Activated naive CD4-positive, alpha-beta T cell treated with anti-CD3 and anti-CD28 coated beads, Interleukin-2, amount 50 U/mL, for 24 hours (primary cell): ENCODE measurements around the gene GPN2.
A peak's percentile ranks its signal among the peaks of the same experiment; 100 is the strongest.
"Not testable (repeated sequence)": the region's sequence is repeated elsewhere in the genome, so short reads cannot be mapped to it uniquely, and the experiment has no call there.

Experiments
- H3K27ac Mint-ChIP-seq: one replicate; pipeline ENCODE4 v1.8.0; 2021; ENCODE audit warnings: mild to moderate bottlenecking, mixed read lengths
- H3K27me3 Mint-ChIP-seq: one replicate; pipeline ENCODE4 v1.8.0; 2021; ENCODE audit warnings: mixed read lengths
- H3K36me3 Mint-ChIP-seq: one replicate; pipeline ENCODE4 v1.8.0; 2021; ENCODE audit warnings: mixed read lengths
- H3K4me1 Mint-ChIP-seq: one replicate; pipeline ENCODE4 v1.8.0; 2021; ENCODE audit warnings: mixed read lengths
- H3K4me3 Mint-ChIP-seq: one replicate; pipeline ENCODE4 v1.8.0; 2021; ENCODE audit warnings: mild to moderate bottlenecking, mixed read lengths
- H3K9me3 Mint-ChIP-seq: one replicate; pipeline ENCODE4 v1.8.0; 2021; ENCODE audit warnings: mixed read lengths

GPN2 gene

DNA sequence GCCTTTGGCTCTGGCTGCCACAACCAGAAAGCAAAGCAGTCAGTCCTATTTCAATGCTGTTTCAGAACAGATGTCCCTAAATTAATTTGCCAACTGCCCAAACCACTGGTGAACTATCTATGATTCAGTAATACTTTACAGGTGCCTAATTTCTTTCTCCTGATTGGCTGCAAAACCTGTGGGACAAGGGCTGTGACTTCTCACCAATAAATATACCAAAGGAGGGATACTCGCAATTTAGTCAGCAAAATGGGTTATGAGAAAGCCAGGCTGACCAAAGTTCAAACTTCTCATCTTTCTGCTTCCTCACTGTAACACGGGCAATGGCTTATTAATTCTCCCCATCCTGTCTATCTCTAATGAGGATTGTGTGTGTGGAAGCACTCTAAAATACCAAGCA, 12.8 kb downstream of the GPN2 start:
- H3K27ac Mint-ChIP-seq = no peak overlapping the region
- H3K4me3 Mint-ChIP-seq = no peak overlapping the region
- H3K9me3 Mint-ChIP-seq = no peaks in the 10 kb centered on the region
- peaks cover 2% of the 10 kb centered on the region for H3K36me3 Mint-ChIP-seq
- no peaks in the 10 kb centered on the region for H3K27me3 Mint-ChIP-seq
- no peaks in the 10 kb centered on the region for H3K4me1 Mint-ChIP-seq

DNA sequence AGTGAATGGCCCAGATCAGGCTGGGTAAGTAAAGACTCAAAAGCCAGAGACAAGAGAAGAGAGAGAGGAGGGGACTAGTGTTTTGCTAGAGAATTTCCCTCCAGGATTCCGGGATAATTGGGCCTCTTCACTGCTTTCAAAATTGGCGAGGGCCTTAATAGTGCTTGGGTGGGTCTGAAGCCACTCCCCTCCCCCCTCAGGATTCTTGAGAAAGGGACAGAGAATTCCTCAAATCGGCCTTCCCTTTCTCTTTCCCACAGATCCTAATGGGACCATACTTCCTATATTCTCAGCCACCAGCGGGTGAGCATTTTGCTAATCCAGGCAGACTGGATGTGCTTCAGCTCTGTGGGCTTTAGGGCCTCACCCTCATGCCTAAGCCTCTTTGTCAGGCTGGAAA, 15.2 kb downstream of the GPN2 start:
- H3K9me3 Mint-ChIP-seq = no peaks in the 10 kb centered on the region
- H3K4me3 Mint-ChIP-seq = no peak overlapping the region
- H3K36me3 Mint-ChIP-seq = peaks cover 2% of the 10 kb centered on the region
- no peak overlapping the region for H3K27ac Mint-ChIP-seq
- no peaks in the 10 kb centered on the region for H3K4me1 Mint-ChIP-seq
- no peaks in the 10 kb centered on the region for H3K27me3 Mint-ChIP-seq

DNA sequence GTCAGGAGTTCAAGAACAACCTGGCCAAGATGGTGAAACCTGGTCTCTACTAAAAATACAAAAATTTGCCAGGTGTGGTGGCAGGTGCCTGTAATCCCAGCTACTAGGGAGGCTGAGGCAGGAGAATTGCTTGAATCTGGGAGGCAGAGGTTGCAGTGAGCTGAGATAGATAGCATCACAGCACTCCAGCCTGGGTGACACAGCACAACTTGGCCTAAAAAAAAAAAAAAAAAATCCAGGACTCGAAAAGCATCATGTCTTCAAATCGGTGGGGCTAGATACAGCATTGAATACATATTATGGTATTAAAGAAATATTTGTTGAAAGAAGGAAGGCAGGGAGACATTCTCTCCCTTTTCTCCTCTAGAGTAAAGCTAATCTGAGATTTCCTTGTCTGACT, 17.0 kb downstream of the GPN2 start:
- H3K4me1 Mint-ChIP-seq, H3K4me3 Mint-ChIP-seq, H3K27ac Mint-ChIP-seq, H3K27me3 Mint-ChIP-seq, H3K36me3 Mint-ChIP-seq, H3K9me3 Mint-ChIP-seq: not testable (repeated sequence)

DNA sequence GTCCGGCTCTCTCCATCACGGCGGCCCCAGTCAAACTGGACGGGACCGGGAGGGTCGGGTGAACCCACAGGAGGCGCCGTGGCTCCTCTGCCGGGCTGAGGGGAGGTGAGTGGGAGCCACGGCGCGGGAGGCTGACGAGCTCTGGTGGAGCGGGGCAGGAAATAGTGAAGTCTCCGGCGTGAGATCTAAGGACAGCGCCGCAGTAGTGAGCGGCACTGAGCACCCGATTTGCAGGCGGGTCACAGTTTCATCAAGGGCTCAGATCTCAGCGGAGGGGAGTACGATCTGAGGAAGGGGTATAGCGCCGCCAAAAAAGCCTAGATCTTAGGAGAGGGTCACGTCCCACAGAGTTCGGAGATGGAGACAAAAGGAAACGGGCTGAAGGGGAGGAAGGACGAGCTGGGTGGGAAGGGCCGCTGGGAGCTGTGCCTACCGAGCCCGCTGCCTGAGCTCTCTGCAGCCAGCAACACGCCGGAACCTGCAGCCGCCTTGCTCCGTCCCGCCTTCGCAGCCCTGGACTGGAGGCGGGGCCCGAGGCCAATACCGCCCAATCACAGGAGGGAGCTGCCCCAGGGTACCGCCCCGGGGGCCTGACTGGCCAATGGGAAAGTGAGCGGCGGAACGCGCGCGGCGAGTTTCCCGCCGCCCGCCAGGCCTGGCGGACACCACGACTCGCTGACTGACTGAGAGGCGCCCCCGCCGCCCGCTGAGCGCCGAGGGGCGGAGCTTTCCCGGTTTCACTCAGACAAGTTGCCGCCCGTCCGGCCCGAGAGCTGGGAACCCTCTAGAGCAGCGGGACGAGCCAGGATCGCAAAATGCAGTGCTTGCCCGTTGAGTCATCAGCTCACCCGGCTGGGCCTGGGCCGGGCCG, 25.2 kb downstream of the GPN2 start:
- no peaks in the 10 kb centered on the region for H3K27me3 Mint-ChIP-seq
- peaks cover 27% of the 10 kb centered on the region for H3K4me1 Mint-ChIP-seq
- no peaks in the 10 kb centered on the region for H3K36me3 Mint-ChIP-seq
- peak overlapping the region; percentile 46 for H3K27ac Mint-ChIP-seq
- peak overlapping the region; percentile 90 for H3K4me3 Mint-ChIP-seq
- no peaks in the 10 kb centered on the region for H3K9me3 Mint-ChIP-seq

DNA sequence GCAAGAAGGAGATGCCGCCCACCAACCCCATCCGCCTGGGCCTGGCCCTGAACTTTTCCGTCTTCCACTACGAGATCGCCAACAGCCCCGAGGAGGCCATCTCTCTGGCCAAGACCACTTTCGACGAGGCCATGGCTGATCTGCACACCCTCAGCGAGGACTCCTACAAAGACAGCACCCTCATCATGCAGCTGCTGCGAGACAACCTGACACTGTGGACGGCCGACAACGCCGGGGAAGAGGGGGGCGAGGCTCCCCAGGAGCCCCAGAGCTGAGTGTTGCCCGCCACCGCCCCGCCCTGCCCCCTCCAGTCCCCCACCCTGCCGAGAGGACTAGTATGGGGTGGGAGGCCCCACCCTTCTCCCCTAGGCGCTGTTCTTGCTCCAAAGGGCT, 26.4 kb downstream of the GPN2 start:
- no peaks in the 10 kb centered on the region for H3K27me3 Mint-ChIP-seq
- H3K4me1 Mint-ChIP-seq = peaks cover 27% of the 10 kb centered on the region
- H3K36me3 Mint-ChIP-seq = no peaks in the 10 kb centered on the region
- no peak overlapping the region for H3K4me3 Mint-ChIP-seq
- no peak overlapping the region for H3K27ac Mint-ChIP-seq
- H3K9me3 Mint-ChIP-seq = no peaks in the 10 kb centered on the region

DNA sequence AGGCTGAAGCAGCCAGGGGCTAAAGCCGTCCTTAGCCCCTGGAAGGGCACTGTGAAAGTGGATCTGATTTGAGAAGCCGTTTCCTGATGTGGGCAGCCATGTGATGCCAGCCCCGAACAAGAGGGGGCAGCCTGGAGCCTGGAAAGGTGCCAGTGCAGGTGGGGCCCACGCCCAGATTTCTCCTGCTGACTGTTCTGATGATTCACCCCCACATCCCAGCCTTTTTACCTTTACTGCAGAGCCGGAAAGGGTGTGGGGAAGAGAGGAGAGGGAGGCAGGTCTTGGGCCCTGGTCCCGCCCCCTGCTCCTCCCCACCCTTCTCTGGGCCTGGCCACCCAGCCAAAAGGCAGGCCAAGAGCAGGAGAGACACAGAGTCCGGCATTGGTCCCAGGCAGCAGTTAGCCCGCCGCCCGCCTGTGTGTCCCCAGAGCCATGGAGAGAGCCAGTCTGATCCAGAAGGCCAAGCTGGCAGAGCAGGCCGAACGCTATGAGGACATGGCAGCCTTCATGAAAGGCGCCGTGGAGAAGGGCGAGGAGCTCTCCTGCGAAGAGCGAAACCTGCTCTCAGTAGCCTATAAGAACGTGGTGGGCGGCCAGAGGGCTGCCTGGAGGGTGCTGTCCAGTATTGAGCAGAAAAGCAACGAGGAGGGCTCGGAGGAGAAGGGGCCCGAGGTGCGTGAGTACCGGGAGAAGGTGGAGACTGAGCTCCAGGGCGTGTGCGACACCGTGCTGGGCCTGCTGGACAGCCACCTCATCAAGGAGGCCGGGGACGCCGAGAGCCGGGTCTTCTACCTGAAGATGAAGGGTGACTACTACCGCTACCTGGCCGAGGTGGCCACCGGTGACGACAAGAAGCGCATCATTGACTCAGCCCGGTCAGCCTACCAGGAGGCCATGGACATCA, 27.1 kb downstream of the GPN2 start, which contains the start of gene SFN:
Gene SFN (plus strand): TSS at position 369 of the 904 bp plus-strand sequence. CDS start 64 bp downstream, at position 433.
- peak within 1 kb of the TSS; percentile 61 for H3K4me3 Mint-ChIP-seq
- H3K27me3 Mint-ChIP-seq = no peaks in the 10 kb centered on the region
- H3K27ac Mint-ChIP-seq = no peak within 1 kb of the TSS
- H3K36me3 Mint-ChIP-seq = no peaks in the 10 kb centered on the region
- no peaks in the 10 kb centered on the region for H3K9me3 Mint-ChIP-seq
- peaks cover 27% of the 10 kb centered on the region for H3K4me1 Mint-ChIP-seq

DNA sequence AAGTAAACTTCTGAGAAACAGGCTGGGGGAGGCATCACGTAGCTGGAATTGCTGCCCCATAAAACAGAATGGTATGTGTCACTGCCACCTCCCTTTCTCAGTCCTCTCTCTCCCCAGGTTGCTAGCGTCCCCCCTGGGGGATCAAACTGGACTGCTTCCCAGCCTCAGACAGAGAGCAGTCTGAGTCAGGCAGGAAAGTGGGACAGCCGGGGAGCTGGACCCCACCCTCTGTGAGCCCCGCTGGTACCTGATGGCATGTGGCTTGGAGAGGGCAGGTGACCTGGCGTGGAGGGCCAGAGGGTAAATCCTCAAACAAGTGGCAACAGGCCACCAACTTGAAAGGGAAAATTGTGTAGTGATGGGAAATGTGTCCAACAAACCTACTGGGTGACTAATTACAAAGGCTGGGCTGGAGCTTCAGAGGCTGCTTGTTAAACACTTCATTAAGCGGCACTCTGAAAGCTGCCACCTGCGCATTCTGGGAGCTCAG, 28.1 kb downstream of the GPN2 start:
- H3K4me3 Mint-ChIP-seq = peak overlapping the region; percentile 16
- no peaks in the 10 kb centered on the region for H3K9me3 Mint-ChIP-seq
- H3K36me3 Mint-ChIP-seq = peaks cover 1% of the 10 kb centered on the region
- H3K27me3 Mint-ChIP-seq = no peaks in the 10 kb centered on the region
- H3K27ac Mint-ChIP-seq = no peak overlapping the region
- peaks cover 27% of the 10 kb centered on the region for H3K4me1 Mint-ChIP-seq

DNA sequence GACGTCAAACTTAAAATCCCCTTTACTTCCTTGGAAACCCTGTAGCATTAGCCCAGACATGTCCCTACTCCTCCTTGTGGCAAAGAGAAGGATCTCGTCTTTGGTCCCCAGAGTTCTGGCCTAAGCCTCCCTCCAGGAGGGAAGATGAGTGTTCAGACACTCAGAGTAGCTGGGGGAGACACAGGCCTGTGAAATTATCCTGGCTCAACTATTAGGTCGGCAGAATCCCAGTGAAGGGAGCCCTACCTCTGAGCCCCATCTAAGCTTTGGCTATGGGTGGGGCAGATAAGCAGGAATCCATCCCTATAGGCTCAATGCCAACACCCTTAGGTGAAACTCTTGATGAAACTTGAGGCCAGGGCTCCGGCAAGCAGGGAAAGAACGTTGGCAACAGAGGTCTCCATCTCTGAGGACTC, 28.8 kb downstream of the GPN2 start:
- Mint-ChIP-seq H3K4me1 (peaks cover 27% of the 10 kb centered on the region), H3K27ac (no peak overlapping the region), H3K36me3 (peaks cover 1% of the 10 kb centered on the region), H3K4me3 (no peak overlapping the region), H3K9me3 (no peaks in the 10 kb centered on the region), H3K27me3 (no peaks in the 10 kb centered on the region)

DNA sequence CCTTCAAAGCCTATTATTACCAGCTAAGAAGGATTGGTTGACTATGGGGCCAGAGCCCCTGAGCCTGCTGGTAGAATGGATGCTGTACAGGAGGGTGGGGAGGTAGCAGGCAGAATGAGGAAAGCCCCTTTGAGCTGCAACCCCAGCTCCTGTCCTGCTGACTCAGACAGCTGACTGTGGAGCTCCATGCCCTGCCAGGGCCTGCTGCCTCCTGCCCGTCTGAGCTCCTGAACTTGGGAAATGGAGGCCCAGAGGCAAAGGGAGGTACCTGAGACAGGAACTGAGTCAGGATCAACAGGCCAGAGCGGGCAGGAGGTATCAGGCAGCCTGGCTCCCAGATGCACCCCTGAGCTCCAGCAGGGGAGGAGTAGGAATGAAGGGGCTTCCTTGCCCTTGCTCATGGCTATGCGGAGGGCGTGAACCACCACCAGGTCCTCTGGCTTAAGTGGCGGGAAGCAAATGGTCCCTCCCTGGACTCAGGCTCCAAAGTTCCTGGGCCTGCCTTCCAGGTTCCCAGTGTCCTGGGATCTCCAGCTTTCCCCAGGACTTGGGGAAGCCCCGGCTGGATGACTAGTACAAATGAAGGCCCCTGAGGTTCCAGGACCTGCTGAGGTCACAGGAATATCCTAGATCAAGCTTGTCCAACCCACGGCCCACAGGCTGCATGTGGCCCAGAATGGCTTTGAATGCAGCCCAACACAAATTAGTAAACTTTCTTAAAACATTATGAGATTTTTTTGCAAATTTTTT, 31.0 kb downstream of the GPN2 start:
- H3K36me3 Mint-ChIP-seq = peaks cover 3% of the 10 kb centered on the region
- peaks cover 20% of the 10 kb centered on the region for H3K4me1 Mint-ChIP-seq
- H3K9me3 Mint-ChIP-seq = no peaks in the 10 kb centered on the region
- no peaks in the 10 kb centered on the region for H3K27me3 Mint-ChIP-seq
- H3K4me3 Mint-ChIP-seq = no peak overlapping the region
- no peak overlapping the region for H3K27ac Mint-ChIP-seq

DNA sequence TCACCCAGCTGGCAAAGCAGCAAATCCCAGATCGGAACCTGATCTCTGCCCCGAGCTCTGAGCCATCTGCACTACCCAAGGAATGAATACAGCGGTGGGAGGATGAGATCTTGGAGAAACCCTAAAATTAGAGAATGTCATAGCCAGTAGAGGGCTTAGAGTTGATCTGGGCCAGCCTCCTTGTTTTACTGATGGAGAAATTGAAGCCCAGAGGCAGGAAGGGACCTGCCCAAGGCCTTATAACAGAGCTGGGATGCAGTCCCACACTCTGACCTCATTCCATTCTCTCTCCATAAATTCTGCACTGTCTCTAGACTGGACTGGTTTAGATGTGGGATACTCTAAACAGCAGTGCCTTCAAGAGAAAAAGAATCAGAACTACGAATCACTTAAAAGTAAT, 31.9 kb downstream of the GPN2 start:
- Mint-ChIP-seq H3K36me3 (peaks cover 3% of the 10 kb centered on the region), H3K27me3 (no peaks in the 10 kb centered on the region), H3K4me3 (no peak overlapping the region), H3K4me1 (peaks cover 12% of the 10 kb centered on the region), H3K27ac (no peak overlapping the region), H3K9me3 (no peaks in the 10 kb centered on the region)

DNA sequence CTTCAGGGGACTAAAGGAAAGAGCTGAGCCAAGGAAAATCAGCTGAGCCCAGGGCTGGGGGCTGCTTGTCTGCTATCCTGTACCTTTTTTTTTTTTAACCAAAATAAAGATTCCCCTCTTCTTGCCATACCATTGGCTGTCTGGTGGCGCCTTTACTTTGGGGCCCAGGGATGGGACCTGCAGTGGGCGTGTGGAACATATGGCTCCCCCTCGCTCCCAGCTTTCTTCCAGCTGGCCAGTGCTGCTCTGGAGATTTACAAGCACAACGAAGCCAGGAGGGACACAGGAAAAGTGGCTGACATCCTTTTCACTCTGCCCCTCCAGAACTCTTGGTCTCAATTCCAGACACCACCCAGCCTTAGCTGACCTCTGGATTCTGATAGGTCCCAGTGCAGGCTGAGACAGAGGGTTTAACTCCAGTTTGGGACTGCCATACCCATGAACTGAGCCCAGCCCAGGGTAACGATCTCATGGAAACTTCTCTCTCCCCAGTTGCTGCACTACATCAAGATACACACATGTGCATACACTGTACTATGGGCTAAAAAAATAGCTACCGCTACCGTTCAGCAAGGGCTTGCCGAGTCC, 32.5 kb downstream of the GPN2 start:
- Mint-ChIP-seq H3K4me3 (no peak overlapping the region), H3K27ac (no peak overlapping the region), H3K36me3 (peaks cover 8% of the 10 kb centered on the region), H3K9me3 (no peaks in the 10 kb centered on the region), H3K4me1 (peaks cover 8% of the 10 kb centered on the region), H3K27me3 (no peaks in the 10 kb centered on the region)

DNA sequence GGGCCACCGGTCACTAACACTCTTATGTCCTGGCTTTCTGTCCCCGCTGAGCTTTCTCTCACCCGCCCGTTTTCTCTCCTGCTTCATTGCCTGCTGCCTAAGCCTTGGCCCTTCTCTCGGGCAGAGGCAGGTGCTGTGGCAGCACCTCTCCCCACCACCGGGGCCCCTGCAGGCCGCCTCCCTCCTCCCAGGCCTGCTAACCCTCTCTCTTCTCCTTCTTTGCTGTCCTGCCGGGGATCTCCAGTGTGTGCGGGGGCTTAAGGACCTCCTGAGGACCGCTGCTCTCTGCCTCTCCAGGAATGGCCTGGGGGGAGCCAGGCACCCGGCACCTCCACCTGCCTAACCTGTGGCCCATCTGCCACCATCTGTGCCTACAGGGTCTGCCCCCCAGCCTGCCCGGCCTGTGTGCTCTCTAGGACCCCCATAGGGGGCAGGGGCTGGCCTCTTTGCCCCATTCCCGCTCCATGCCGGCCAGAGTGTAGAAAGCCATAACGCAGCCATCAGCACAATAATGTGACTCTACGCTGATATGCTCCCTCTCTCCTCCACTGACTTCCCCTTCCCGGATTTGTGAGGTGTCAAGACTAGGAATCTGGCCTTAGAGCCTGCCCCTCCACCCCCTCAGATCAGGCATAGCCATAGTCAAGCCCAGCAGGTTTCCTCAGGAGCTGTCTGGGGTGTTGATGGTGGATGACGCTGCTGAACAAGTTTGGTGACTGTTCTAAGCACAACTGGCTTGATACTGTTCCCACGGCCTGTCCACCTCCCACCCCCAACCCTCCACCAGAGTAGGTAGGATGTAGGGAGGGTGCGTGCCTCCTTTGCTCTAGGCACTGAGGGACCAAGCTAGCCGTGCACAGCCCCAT, 33.2 kb downstream of the GPN2 start:
- H3K4me3 Mint-ChIP-seq = no peak overlapping the region
- no peak overlapping the region for H3K27ac Mint-ChIP-seq
- H3K4me1 Mint-ChIP-seq = peaks cover under 1% of the 10 kb centered on the region
- peaks cover 13% of the 10 kb centered on the region for H3K36me3 Mint-ChIP-seq
- no peaks in the 10 kb centered on the region for H3K9me3 Mint-ChIP-seq
- H3K27me3 Mint-ChIP-seq = no peaks in the 10 kb centered on the region

DNA sequence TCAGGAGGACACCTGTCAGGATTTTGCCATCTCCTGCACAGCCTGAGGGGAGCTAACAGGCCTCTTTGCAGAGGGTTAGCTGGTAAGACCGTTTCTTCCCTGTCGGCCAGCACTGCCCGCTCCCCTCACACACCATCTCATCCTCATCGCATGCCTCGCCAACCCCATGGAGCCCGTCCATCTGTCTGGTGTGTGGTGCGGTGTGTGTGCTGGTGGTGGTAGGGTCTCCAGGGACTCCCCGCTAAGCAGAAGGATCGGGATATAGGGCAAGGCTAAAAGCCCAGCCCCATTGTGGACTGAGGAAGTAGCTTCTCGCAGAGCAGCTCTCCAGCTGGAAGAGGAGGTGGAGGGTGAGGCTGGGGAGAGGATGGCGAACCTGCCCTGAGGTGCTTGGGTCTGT, 33.9 kb downstream of the GPN2 start:
- Mint-ChIP-seq H3K27me3 (no peaks in the 10 kb centered on the region), H3K4me3 (no peak overlapping the region), H3K4me1 (no peaks in the 10 kb centered on the region), H3K27ac (no peak overlapping the region), H3K9me3 (no peaks in the 10 kb centered on the region), H3K36me3 (peaks cover 16% of the 10 kb centered on the region)

DNA sequence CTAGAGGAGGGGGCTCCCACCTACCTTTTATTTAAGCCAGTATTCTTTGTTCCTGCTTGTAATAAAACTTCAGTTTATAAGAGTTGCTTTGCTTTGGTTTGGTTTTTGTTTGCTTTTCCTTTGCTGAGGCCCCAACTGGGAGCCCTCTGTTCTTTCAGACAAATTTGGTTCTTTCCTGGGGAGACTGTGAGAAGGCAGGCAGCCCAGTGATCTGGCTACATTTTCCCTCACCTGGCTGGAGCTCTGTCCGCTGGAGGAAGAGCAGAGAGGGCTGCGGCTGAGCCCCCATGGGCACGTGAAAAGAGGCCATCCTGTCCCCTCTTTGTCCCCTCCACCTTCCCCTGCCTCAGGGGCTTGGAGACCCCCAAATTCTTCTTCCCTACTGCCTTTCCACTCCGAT, 34.4 kb downstream of the GPN2 start:
- no peak overlapping the region for H3K27ac Mint-ChIP-seq
- no peaks in the 10 kb centered on the region for H3K9me3 Mint-ChIP-seq
- no peaks in the 10 kb centered on the region for H3K27me3 Mint-ChIP-seq
- H3K36me3 Mint-ChIP-seq = peaks cover 16% of the 10 kb centered on the region
- no peaks in the 10 kb centered on the region for H3K4me1 Mint-ChIP-seq
- no peak overlapping the region for H3K4me3 Mint-ChIP-seq
